BLaER1 (cell line): ENCODE data around the gene LNX1.

Experiments
- H3K27ac ChIP-seq: shearing (Covaris generic); formaldehyde crosslinking; 2 replicates; pipeline ENCODE4 v1.8.1; 2022
- H3K27me3 ChIP-seq: shearing (Covaris generic); formaldehyde crosslinking; 2 replicates; pipeline ENCODE4 v1.8.1; 2022
- H3K36me3 ChIP-seq: shearing (Covaris generic); formaldehyde crosslinking; 2 replicates; pipeline ENCODE4 v1.8.1; 2022
- H3K4me1 ChIP-seq: shearing (Covaris generic); formaldehyde crosslinking; 2 replicates; pipeline ENCODE4 v1.8.1; 2022
- H3K4me2 ChIP-seq: shearing (Covaris generic); formaldehyde crosslinking; 2 replicates; pipeline ENCODE4 v1.8.1; 2022
- H3K4me3 ChIP-seq: shearing (Covaris generic); formaldehyde crosslinking; 2 replicates; pipeline ENCODE4 v1.8.1; 2022
- H3K9ac ChIP-seq: shearing (Covaris generic); formaldehyde crosslinking; 2 replicates; pipeline ENCODE4 v1.8.1; 2022
- H3K9me3 ChIP-seq: shearing (Covaris generic); formaldehyde crosslinking; 2 replicates; pipeline ENCODE4 v1.8.1; 2022
- H4K20me1 ChIP-seq: shearing (Covaris generic); formaldehyde crosslinking; 2 replicates; pipeline ENCODE4 v1.8.1; 2022
- Cebpa-rat ChIP-seq: shearing (Covaris generic); IDR thresholded peaks from 2 replicates; pipeline ENCODE4 v1.8.1; 2022

The LNX1 gene

DNA sequence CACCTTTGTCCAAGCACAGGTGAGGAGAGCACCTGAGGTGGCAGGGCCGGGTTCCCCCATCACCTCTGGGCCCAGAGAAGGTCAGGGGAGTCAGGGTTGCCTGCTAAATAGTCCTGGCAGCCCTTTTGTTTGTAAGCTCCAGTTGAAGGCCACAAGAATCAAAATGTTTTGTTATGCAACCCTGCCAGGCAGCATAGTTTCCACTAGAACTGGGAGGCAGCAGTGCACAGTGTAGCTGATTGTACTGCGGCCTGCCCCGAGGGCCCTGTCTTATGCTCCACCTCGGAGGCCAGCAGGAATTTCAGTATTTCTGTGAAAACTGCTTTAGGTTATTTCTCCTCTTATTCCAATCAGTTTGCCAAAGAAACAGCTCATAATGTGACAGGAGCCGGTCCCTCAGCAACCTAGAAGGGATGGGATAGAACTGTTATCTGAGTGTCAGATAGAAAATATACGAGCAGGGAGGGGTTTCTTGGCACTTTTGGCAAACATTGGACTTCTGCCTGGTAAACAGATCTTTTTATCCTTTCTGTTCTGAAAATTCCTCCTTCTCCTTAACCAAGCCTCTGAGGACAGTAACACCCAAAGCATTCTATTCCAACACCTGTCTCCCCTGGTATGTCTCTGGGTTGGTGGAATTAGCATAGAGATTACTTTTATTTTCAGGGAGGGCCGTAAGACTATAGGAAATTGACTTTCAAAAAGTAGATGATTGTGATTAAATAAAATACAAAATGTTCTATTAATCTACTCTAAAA lies 93.6 kb downstream of the LNX1 start:
- Histone ChIP-seq H3K4me1 (no peaks in the 10 kb centered on the region), H3K27me3 (no peaks in the 10 kb centered on the region), H3K9me3 (no peaks in the 10 kb centered on the region), H3K9ac (no peak overlapping the region), H3K27ac (no peak overlapping the region), H3K4me3 (no peak overlapping the region), H3K36me3 (no peaks in the 10 kb centered on the region), H4K20me1 (no peaks in the 10 kb centered on the region), H3K4me2 (no peak overlapping the region)
- TF ChIP-seq Cebpa-rat = no peak

DNA sequence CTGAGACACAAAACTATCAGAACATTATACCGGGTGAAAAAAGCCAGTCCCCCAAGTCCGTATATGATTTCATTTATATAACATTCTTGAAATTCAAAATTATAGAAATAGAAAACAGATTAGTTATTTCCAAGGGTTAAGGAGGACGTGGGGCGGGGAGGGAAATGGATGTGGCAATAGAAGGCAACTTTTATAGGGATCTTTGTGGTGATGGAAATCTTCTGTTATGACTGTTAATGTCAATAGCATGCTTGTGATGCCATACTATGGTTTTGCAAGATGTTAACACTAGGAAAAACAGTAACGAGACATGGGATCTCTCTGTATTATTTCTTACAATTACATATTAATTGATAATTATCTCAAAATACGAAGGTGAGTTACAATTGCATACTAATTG lies 96.4 kb downstream of the LNX1 start:
- Histone ChIP-seq H4K20me1 (no peaks in the 10 kb centered on the region), H3K4me2 (no peak overlapping the region), H3K27me3 (no peaks in the 10 kb centered on the region), H3K4me3 (no peak overlapping the region), H3K9me3 (no peaks in the 10 kb centered on the region), H3K27ac (no peak overlapping the region), H3K9ac (no peak overlapping the region), H3K36me3 (no peaks in the 10 kb centered on the region), H3K4me1 (no peaks in the 10 kb centered on the region)
- no peak for TF ChIP-seq Cebpa-rat

DNA sequence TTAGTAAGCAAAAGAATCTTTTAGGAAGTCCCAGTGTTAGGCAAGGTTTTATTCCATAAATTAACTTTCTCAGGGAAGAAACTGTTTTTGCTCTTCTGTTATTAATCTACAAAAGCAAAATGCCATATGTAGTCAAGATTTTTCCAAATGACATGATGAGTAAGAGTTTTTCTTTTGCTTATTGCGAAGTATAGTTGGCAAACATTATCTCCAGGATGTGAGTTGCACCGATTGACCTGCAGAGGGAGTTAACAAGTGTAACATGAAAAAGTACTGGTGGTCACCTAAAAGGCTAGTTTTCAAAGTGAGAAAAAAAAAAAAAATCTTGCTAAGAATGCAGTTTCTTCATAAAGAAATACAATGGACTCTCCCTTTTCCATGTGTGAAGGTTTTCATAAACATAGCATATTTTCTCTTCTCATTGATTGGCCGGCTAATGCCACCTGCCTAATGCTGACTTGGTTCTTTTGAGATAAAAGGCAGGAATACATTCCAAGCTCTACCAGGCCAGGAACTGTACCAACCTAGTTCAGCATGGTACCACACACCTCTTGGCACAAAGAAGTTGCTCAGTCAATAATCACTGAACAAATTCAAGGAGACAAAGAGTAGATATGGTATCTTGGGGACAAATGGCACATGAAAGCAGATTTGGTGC lies 100.2 kb downstream of the LNX1 start:
- no peaks in the 10 kb centered on the region for H3K27me3 ChIP-seq
- H3K9me3 ChIP-seq = no peaks in the 10 kb centered on the region
- H3K9ac ChIP-seq = no peak overlapping the region
- no peak for TF ChIP-seq Cebpa-rat
- H3K4me1 ChIP-seq = no peaks in the 10 kb centered on the region
- no peaks in the 10 kb centered on the region for H3K36me3 ChIP-seq
- H3K4me2 ChIP-seq = no peak overlapping the region
- no peak overlapping the region for H3K4me3 ChIP-seq
- H3K27ac ChIP-seq = no peak overlapping the region
- H4K20me1 ChIP-seq = no peaks in the 10 kb centered on the region

DNA sequence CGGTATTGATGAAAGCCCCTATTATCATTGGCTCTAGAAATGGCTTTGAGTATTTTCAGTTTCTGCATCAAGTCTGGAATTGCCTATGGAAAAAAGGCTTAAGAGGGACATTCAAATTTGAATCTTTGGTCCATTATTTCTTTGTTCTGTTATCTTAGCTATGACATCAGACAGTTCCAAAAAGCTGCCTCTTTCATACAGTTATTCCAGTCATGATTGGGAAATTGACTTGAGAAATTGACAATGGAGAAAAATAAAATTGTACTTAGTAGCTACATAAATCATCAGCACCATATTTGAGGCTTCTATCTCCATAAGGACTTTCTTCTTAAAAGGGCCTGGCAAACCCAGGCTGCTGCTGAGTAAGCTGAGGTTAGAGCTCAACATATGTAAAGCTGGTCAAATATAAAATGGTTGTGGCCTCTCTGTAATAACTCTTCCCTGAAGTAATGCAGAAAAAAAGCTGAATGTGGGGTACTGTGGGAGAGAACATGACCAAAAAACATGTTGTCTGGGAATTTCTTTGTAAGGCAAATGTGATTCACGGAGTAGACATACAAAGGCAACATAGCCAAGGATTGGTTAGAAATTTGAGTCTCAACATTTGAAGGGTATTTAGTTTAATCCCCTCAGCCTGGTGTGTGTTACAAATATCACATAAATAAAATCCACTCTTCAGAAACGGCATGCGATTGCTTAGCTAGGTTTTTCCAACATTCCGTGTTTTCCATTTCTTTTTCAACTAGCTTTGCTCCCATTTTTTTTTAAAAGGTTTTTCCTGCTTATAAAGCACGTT lies 100.9 kb downstream of the LNX1 start:
- H4K20me1 ChIP-seq = no peaks in the 10 kb centered on the region
- H3K4me1 ChIP-seq = no peaks in the 10 kb centered on the region
- no peaks in the 10 kb centered on the region for H3K36me3 ChIP-seq
- no peak for TF ChIP-seq Cebpa-rat
- H3K4me2 ChIP-seq = no peak overlapping the region
- H3K4me3 ChIP-seq = no peak overlapping the region
- H3K27me3 ChIP-seq = no peaks in the 10 kb centered on the region
- H3K27ac ChIP-seq = no peak overlapping the region
- H3K9me3 ChIP-seq = no peaks in the 10 kb centered on the region
- H3K9ac ChIP-seq = no peak overlapping the region

DNA sequence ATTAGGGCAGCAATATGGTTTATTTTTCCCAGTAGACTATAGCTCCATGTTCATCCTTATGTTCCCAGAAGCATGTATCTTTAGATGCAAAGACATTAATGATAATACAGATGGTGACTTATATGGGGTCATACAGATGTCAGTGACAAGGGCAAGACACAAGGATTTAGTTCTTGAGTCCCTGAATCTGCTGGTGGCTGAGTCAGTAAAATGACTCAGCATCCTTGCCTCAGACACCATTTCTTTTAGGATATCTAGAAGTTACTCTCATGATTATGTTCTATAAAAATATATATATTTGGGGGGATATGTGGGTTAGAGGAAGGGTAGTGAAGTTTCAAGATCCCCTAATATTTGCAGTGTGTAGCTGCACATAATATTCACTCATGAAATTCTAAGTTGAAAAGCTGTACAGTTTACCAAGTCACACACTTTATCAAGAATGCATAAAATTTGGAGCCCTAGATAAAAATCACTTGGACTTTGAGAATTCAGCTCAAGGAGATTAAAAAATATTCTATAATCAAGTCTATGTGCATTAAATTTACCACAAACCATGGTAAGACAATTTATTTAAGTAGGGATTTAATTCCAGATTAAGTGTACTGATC lies 101.9 kb downstream of the LNX1 start:
- no peaks in the 10 kb centered on the region for H3K36me3 ChIP-seq
- no peaks in the 10 kb centered on the region for H4K20me1 ChIP-seq
- no peak overlapping the region for H3K9ac ChIP-seq
- no peaks in the 10 kb centered on the region for H3K4me1 ChIP-seq
- TF ChIP-seq Cebpa-rat = no peak
- H3K27ac ChIP-seq = no peak overlapping the region
- H3K4me3 ChIP-seq = no peak overlapping the region
- H3K4me2 ChIP-seq = no peak overlapping the region
- H3K27me3 ChIP-seq = no peaks in the 10 kb centered on the region
- no peaks in the 10 kb centered on the region for H3K9me3 ChIP-seq

DNA sequence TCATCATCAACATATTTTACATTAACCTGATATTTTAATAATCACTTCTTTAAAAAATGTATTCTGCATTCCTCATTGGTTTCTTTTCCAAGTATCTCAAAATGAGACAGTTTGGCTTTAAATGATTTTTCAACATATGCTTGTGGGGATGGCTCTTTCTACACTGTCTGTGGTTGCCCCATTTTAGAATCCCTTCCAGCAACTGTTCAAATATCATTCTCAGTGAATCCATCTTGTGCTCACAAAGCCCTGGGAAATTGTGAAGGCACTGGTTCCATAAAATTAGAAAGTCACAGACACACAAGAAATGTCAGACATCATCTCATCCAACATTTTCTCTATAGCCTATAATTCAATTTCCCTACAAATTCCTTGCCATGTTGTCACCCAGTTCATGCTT lies 103.5 kb downstream of the LNX1 start:
- Histone ChIP-seq H3K36me3 (no peaks in the 10 kb centered on the region), H3K4me3 (no peak overlapping the region), H3K4me1 (no peaks in the 10 kb centered on the region), H3K4me2 (no peak overlapping the region), H3K9ac (no peak overlapping the region), H3K27me3 (no peaks in the 10 kb centered on the region), H4K20me1 (no peaks in the 10 kb centered on the region), H3K9me3 (no peaks in the 10 kb centered on the region), H3K27ac (no peak overlapping the region)
- TF ChIP-seq Cebpa-rat = no peak

DNA sequence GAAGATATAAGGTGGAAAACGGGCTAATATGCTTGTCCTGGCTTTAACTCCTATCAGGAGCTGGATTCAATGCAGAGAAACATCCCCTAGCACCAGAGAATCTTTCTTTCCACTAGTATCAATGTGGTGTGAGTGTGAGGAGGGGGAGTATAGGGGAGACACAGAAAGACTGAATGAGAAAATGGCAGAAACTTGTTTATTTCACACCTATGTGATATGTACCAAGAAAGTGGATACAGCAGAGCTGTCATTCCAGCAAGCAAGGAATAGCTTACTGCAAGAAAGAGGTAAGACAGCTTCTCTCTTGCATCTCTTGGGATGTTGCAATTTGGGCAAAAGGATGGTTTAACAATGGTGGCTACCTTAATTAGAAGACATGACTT lies 105.6 kb downstream of the LNX1 start:
- Histone ChIP-seq H3K27ac (no peak overlapping the region), H3K36me3 (no peaks in the 10 kb centered on the region), H4K20me1 (no peaks in the 10 kb centered on the region), H3K9ac (no peak overlapping the region), H3K4me3 (no peak overlapping the region), H3K9me3 (no peaks in the 10 kb centered on the region), H3K27me3 (no peaks in the 10 kb centered on the region), H3K4me1 (no peaks in the 10 kb centered on the region), H3K4me2 (no peak overlapping the region)
- TF ChIP-seq Cebpa-rat = no peak

DNA sequence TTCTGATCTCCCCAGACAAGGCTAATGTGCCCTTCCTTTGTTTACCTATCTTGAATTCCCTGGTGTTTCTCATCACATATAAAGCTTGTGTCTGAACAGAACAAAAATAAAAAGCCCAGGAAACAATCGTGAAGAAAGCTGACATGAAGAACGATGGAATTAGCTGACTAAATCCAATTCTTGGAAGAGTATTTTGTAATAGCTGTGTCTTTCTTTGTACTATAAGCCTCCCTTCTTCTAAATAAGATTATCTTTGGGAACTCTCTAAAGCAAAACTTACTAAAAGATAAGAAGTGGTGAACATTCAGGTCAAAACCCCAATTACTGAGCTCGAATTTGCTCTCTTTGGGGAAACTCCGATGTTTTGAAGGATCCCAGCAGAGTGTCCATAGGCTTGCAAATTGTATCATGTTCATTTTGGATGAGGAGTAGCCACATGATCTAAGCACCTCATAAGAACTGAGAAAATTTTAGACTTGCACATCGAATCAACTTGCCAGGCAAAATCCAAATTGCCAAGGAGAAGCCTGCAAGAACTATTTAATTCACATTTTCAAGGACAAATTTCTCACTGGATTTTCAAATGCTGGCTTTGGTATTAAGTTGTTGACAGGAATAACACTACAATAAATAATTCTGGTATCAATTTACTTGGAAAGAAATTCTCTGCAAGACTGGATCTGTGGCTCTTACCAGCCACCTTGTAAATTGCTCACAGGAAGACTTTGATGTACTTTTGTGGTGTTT lies 106.2 kb downstream of the LNX1 start:
- Histone ChIP-seq H3K9ac (no peak overlapping the region), H4K20me1 (no peaks in the 10 kb centered on the region), H3K36me3 (no peaks in the 10 kb centered on the region), H3K27ac (no peak overlapping the region), H3K4me1 (no peaks in the 10 kb centered on the region), H3K4me3 (no peak overlapping the region), H3K4me2 (no peak overlapping the region), H3K27me3 (no peaks in the 10 kb centered on the region), H3K9me3 (no peaks in the 10 kb centered on the region)
- TF ChIP-seq Cebpa-rat = no peak

DNA sequence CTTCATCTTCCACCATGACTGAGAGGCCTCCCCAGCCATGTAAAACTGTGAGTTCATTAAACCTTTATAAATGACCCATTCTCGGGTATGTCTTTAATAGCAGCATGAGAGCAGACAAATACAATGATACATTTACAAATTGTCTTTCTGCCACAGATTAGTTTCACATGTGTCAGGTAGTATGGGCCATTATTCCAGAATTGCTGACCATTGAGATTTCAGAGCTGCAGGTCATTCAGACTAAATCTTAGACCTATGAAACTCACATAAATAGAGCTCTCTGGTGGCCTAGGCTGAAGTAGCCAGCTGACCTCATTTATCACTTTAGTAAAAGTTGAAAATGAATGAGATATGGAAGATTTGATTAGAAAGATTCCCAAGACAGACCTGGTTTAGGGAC lies 108.0 kb downstream of the LNX1 start:
- Histone ChIP-seq H3K9me3 (no peaks in the 10 kb centered on the region), H3K36me3 (no peaks in the 10 kb centered on the region), H3K27ac (no peak overlapping the region), H3K4me3 (no peak overlapping the region), H4K20me1 (no peaks in the 10 kb centered on the region), H3K4me1 (no peaks in the 10 kb centered on the region), H3K9ac (no peak overlapping the region), H3K27me3 (no peaks in the 10 kb centered on the region), H3K4me2 (no peak overlapping the region)
- TF ChIP-seq Cebpa-rat = no peak
